ENCODE results near the gene IKZF4. TPM values are rescaled to one million over a fixed set of nuclear protein-coding genes. Genes with fewer than 3 reads are reported as not detected.
"Not testable (repeated sequence)": the region's sequence is repeated elsewhere in the genome, so short reads cannot be mapped to it uniquely, and the experiment has no call there.

The IKZF4 gene
- total RNA-seq, 2 experiments from 2014 or later, result 2.5 to 5.0 TPM

DNA sequence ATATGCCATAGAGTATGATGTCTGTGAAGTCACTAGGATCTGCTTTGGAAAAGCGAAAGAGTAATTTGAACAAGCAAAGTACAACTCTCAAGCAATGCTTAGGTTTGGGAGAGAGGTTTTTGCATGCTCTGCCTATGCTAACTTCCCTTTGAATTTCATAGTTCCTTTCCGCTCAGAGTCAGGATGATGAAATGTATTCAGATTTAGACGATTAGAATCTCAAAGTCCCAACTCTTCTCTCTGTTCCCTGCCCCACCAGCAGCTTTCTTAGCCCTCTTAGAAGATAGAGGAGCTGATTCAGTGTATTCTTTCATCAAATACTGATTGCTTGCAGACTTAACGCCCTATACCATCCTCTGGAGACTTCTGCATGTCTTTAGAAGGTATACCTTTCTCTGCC, 35.5 kb upstream of the IKZF4 start:
- ChIA-PET POLR2A (interaction anchor here (1.3 to 2.2 kb wide), 3 partner anchors 11 to 22 kb away, joined by 3 to 14 read pairs (median 4); partner anchors contain the start of gene RAB5B), CTCF (interaction anchor here (1.2 to 4.7 kb wide), 2 partner anchors 11 to 56 kb away, joined by 3 to 20 read pairs; partner anchors contain the start of gene RPS26)
- Mint-ChIP-seq H3K4me1 (ENCODE audit: low read depth) (peaks cover 11% of the 10 kb centered on the region), H3K27me3 (no peaks in the 10 kb centered on the region), H3K4me3 (no peak overlapping the region), H3K9me3 (no peaks in the 10 kb centered on the region), H3K36me3 (ENCODE audit: low read depth) (peaks cover 66% of the 10 kb centered on the region), H3K27ac (no peak overlapping the region)
- no peak for ATAC-seq (ENCODE audit: poor library complexity)
- no peak for DNase-seq
- no peaks in the 10 kb centered on the region for H3K4me1 ChIP-seq (ENCODE audit: insufficient read depth, low read length)
- no peak overlapping the region for H3K27ac ChIP-seq (ENCODE audit: low read depth in 1 of 2, low read length in 2 of 2)
- no peaks in the 10 kb centered on the region for H3K9me3 ChIP-seq (ENCODE audit: control insufficient read depth in 1 of 2, insufficient read depth in 1 of 2, low read length in 2 of 2)
- H3K36me3 ChIP-seq (ENCODE audit: insufficient read depth, low read length), result peaks cover 59% of the 10 kb centered on the region
- TF ChIP-seq, protein P1, sequence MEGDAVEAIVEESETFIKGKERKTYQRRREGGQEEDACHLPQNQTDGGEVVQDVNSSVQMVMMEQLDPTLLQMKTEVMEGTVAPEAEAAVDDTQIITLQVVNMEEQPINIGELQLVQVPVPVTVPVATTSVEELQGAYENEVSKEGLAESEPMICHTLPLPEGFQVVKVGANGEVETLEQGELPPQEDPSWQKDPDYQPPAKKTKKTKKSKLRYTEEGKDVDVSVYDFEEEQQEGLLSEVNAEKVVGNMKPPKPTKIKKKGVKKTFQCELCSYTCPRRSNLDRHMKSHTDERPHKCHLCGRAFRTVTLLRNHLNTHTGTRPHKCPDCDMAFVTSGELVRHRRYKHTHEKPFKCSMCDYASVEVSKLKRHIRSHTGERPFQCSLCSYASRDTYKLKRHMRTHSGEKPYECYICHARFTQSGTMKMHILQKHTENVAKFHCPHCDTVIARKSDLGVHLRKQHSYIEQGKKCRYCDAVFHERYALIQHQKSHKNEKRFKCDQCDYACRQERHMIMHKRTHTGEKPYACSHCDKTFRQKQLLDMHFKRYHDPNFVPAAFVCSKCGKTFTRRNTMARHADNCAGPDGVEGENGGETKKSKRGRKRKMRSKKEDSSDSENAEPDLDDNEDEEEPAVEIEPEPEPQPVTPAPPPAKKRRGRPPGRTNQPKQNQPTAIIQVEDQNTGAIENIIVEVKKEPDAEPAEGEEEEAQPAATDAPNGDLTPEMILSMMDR (IDR thresholded peaks at IDR 0.05), result no peak
- no peaks in the 10 kb centered on the region for H3K27me3 ChIP-seq (ENCODE audit: control insufficient read depth in 1 of 2, insufficient read depth in 2 of 2, low read length in 2 of 2)
- H3K4me3 ChIP-seq (ENCODE audit: low read length), result no peak overlapping the region
- intact Hi-C loops (cut with DNase I, micrococcal nuclease), result no loop called here

DNA sequence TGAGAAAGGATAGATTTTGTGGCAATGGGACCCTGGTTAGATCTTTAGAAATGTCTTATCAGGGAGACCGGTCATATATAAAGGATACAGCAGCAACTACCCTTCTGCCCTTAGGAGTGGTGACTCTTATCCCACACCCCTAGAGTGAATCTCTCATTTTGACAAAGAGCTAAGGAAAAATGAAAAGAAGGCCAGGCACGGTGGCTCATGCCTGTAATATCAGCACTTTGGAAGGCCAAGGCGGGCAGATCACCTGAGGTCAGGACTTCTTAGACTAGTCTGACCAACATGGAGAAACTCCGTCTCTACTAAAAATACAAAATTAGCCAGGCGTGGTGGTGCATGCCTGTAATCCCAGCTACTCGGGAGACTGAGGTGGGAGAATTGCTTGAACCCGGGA, 34.9 kb upstream of the IKZF4 start:
- ChIA-PET CTCF (interaction anchor here (0.9 to 4.7 kb wide), 2 partner anchors 10 to 261 kb away, joined by 3 to 20 read pairs; no protein-coding TSS in a partner anchor), POLR2A (interaction anchor here (1.3 to 1.6 kb wide), 2 partner anchors 12 to 21 kb away, joined by 3 to 4 read pairs; partner anchors contain the start of gene RAB5B)
- H3K27me3 Mint-ChIP-seq; H3K4me1 Mint-ChIP-seq (ENCODE audit: low read depth); H3K4me3 Mint-ChIP-seq; H3K4me3 ChIP-seq (ENCODE audit: low read length); H3K27ac ChIP-seq (ENCODE audit: low read depth in 1 of 2, low read length in 2 of 2); H3K9me3 ChIP-seq (ENCODE audit: control insufficient read depth in 1 of 2, insufficient read depth in 1 of 2, low read length in 2 of 2); DNase-seq; H3K27me3 ChIP-seq (ENCODE audit: control insufficient read depth in 1 of 2, insufficient read depth in 2 of 2, low read length in 2 of 2); ATAC-seq (ENCODE audit: poor library complexity); H3K4me1 ChIP-seq (ENCODE audit: insufficient read depth, low read length); H3K9me3 Mint-ChIP-seq; intact Hi-C loops (cut with DNase I, micrococcal nuclease); H3K27ac Mint-ChIP-seq: not testable (repeated sequence)
- peaks cover 62% of the 10 kb centered on the region for H3K36me3 ChIP-seq (ENCODE audit: insufficient read depth, low read length)
- peaks cover 67% of the 10 kb centered on the region for H3K36me3 Mint-ChIP-seq (ENCODE audit: low read depth)

GRCh38 chr12:55991110-55991509, 29.7 kb upstream of the IKZF4 start:
- H3K27ac ChIP-seq (ENCODE audit: low read depth in 1 of 2, low read length in 2 of 2), result no peak overlapping the region
- ChIA-PET POLR2A (interaction anchor here (1.0 to 2.0 kb wide), 2 partner anchors 18 to 50 kb away, joined by 3 to 5 read pairs; partner anchors contain the start of gene RAB5B), CTCF (no interaction called here)
- ATAC-seq (ENCODE audit: poor library complexity) (no peak), DNase-seq (no peak)
- Mint-ChIP-seq H3K27ac (no peak overlapping the region), H3K9me3 (no peaks in the 10 kb centered on the region), H3K4me3 (no peak overlapping the region), H3K27me3 (no peaks in the 10 kb centered on the region), H3K36me3 (ENCODE audit: low read depth) (peaks cover 74% of the 10 kb centered on the region), H3K4me1 (ENCODE audit: low read depth) (peaks cover 3% of the 10 kb centered on the region)
- H3K27me3 ChIP-seq (ENCODE audit: control insufficient read depth in 1 of 2, insufficient read depth in 2 of 2, low read length in 2 of 2), result no peaks in the 10 kb centered on the region
- no peak overlapping the region for H3K4me3 ChIP-seq (ENCODE audit: low read length)
- no peaks in the 10 kb centered on the region for H3K9me3 ChIP-seq (ENCODE audit: control insufficient read depth in 1 of 2, insufficient read depth in 1 of 2, low read length in 2 of 2)
- intact Hi-C loops (cut with DNase I, micrococcal nuclease), result no loop called here
- TF ChIP-seq, protein P1 (IDR thresholded peaks at IDR 0.05), result no peak
- H3K4me1 ChIP-seq (ENCODE audit: insufficient read depth, low read length), result peaks cover 2% of the 10 kb centered on the region
- peaks cover 74% of the 10 kb centered on the region for H3K36me3 ChIP-seq (ENCODE audit: insufficient read depth, low read length)

Measured in CD4-positive, alpha-beta T cell (primary cell).